ENCODE results near the gene IRF2BP2.

The IRF2BP2 gene

DNA sequence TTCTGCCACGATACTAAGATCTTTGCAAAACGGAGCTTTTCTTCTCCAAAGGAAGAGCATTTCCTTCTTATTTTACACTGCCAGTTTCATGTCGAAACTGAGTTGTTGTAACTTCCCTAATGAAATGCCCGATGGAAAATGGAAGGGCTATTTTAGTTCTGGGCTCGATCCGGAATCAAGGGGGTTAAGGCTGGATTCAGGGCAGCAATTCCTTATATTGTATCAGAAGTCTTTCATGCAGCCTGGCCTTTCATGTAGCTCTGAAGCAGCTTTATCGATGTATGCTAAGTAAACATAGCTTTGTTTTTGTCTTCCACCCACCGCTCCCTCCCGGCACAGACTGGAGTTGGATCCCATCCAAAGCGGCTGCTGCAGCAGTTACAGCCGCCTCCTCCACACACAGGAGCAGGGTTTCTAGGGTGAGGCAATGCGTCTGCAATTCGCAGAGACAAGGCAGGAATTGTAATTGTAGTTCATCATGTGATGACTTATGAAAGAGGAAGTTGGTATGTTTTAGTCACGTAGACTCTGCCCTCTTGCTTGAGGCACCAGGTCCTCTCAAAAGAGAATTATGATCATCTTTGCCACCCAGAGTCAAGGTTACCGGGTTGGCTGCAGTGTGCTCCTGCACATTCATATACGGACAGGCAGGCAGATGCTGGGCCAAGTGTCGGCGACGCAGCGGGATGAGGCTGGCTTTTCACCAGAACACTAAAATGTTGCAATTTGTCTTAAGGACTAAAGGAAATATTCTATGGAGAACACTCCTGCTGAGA, 2.6 kb upstream of the IRF2BP2 start:
- DNase-seq: peak; percentile 92

DNA sequence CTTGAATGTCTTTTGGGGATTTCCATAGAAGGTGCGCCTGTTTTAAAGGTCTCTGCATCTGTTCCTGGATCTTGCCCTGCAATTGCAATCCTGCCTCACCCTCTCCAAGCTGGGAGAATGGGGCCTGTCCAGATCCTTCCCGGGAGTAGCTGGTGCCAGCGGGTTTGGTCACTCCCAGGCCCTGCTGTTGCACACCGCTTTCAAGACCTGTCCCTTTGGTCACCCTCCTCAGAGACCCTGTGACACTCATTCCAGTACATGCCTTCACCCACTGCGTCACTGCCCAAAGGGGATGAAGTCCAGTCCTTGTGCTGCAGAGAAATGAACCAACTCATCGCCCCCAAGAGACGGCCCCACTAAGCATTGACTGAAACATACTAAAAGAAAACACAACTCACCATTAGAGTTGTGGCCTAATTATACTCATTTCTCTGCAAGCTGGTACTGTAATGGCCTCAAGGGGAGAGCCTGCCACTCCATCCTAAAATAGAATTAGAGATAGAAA, 1.9 kb upstream of the IRF2BP2 start:
- DNase-seq: no peak

DNA sequence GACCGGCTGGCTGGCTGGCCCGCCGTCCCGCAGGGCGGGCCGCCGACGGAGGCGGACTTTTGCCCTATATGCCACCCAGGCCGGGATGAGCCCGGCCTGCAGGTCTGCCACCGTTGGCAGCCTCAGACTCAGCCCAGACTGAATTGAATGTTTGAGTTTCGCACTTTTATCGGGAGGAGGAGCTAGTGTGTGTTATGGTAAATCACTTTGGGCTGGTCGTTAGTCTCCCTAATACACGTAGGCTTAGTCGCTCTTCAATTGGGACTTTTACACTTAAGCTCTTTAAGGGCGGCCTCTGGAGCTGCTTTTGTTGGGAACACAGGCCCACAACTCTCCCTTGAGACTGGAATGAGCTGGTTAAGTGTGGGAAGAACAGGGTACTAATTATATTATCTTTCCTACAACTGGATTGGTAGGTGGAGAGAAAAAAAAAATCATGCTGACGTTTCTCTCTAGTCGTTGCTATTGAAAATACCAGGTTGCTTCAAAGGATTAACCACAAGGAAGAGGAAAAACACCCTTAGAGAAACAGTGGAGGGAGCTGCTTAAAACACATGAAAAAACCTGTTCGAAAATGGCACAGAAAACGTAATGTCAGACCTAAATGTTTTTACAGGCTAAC, 1.4 kb upstream of the IRF2BP2 start:
- DNase-seq: peak; percentile 71

DNA sequence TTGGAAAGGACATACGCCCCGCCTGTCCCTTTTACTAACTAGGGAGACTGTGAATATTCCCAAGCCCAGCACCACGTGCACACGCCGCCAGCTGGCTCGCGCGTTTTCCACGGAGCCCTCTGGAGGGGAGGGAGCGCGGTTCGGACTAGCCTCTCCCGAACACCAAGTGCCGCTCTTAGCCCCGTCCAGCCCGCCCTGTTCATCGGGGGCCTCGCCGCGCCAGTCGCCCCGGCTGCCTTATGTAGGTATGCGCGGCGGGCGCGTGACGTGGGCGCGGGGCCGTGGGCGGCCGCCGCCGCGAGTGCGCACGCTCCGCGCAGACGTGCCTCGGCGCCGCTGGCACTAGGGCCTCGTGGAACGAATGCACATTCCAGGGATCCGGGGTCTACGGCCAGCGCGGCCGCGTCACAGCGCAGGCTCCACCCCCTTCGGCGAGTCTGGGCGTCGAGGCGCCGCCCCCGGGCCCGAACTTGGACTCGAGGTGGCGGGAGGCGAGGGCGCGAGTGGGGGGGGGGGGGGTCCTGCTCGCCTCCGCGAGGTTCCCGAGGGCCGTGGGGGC, 767 bp upstream of the IRF2BP2 start:
- peak; percentile 71 for DNase-seq

DNA sequence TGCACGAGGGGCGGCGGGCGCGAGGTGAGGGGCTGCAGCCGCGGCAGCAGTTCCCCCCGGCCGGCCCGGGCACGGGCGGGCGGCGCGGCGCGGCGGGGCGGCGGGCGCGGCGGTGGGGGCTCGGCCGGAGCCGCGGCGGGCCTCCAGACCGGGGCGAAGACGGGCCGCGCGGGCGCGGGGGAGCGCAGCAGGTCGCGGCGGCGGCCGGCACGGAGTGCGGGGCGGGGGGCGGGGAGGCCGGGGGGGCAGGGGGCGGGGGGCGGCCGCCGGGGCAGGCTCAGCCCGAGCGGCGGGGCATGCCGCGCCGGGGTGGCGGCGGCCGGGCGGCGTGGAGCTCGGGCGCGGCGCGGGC, 311 bp downstream of the IRF2BP2 start:
- no peak for DNase-seq

DNA sequence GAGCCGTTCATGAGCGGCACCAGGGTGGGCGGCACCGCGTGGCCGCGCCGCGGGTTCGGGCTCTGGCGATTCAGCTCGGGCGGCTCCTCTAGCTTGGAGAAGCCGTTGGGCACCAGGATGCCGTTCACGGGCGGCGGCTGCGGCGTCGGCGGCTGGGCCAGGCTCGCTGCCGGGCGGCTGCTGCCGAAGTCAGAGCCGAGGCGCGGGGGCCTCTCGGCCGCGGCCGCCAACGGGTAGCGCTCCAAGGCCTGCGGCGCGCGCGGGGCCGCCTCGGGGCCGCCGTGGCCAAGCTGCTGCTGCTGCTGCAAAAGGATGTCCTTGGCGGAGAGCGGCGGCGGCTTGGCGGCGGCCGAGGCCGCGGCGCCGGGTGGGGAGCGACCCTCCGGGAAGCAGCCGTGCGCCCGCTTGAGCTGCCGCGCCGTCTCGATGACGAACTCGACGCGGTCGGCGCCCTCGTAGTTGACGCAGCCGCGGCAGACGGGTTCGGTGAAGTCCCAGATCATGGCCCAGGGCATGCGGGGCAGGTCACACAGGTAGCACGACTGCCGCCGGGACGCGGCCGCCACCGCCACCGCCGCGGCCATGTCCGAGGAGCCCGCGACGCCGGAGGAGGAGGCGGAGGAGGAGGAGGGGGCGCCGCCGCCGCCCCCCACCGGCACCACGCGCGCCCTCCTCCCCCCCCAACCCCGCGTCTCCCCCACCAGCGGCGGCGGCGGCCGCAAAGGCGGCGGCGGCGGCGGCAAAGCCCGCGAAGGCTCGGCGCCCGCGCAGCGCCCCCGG, 877 bp downstream of the IRF2BP2 start:
- no peak for DNase-seq

DNA sequence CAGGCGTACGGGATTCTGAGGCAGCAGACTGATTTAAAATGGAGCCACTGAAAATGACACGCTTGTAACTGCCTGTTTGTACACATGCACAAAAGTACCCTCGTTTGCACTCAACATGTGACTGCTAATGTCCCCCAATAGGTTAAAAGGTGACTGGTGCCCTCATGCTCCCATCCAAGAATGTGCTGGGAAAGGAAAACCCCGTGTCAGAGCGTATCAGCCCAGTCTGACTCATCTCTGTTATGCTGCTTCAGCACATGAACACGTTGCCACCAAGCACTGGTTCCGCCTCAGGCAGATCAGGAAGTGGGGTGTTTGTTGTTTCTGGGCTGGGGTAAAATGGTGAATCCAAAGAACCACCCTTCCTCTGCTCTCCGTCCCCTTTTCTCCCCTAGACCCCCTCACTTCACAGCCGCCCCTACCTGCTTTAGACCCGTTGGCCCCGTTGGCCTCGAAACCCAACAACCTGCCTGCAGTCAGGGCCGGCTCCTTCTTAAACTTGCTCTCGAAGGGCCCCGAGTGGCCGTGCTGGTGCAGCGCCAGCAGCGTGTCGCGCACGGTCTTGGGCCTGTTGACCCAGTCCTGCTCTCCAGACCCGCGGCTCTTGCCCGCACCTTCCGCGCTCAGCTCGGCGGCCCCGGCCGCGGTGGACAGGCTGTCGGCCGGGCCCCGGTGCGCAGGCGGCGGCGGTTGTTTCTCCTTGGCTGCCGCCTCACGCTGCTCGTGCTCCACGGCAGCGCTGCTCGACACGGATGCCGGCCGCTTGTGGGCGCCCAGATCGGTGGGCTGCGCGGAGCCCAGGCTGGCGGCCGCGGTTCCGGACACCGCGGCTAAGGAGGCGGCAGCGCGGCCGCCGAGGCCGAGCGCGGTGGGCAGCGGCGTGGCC, 1.7 kb downstream of the IRF2BP2 start:
- peak; percentile 67 for DNase-seq

DNA sequence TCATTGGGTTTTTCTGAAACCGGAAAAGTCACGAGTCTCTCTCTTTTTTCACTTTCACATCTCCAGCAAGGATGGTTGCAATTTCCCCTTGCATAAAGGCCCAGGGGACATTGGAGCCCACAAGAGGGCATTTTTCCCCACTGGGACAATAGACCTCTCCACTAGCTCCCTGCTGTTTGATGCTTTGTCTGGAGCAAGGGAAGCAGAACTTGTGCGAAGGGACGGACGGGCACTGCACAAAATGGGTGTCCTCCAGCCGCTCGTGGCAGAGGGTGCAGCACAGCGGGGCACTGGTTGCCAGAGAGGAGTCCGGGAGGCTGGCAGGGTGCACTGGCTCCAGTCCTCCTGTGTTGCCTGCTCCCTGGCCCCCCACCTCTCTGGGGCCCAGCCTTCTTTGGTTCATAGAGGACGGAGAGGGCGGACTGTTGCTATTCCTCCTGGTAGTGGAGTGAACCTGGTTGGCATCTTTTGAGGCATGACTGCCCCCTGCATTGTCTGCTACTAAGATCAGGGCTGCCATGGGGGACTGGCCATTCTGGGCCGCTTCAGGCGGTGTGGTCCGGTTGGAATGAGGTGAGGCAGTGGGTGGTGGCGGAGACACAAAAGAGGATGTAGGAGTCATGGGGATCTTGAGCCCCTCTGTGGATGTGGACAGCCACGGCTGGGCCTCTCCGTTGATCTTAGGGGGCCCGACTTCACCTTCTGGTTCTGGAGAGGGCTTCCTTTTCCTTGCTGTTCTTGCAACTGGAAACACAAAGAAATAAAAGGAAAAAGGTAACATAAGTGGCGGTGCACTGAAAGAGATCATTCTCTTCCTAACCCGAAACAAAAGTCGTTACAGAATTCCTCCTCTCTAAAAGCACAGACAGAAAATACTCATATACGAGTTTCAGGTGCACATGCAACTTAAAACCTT, 2.6 kb downstream of the IRF2BP2 start:
- peak; percentile 35 for DNase-seq

DNA sequence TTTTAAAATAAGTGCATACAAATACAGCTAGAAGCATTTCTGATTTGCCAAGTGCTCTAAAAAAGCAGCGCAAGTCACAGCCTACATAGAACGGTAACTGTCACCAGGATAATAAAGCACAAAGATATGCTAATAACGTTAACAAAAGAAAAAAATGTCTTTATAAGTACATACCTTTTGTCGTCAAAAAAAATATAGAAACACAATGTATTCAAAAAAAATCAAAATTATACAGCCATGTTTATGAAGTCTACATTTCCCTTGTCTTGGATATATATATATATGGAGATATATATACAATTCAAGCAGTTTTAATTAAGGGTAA, 3.2 kb downstream of the IRF2BP2 start:
- DNase-seq: no peak

DNA sequence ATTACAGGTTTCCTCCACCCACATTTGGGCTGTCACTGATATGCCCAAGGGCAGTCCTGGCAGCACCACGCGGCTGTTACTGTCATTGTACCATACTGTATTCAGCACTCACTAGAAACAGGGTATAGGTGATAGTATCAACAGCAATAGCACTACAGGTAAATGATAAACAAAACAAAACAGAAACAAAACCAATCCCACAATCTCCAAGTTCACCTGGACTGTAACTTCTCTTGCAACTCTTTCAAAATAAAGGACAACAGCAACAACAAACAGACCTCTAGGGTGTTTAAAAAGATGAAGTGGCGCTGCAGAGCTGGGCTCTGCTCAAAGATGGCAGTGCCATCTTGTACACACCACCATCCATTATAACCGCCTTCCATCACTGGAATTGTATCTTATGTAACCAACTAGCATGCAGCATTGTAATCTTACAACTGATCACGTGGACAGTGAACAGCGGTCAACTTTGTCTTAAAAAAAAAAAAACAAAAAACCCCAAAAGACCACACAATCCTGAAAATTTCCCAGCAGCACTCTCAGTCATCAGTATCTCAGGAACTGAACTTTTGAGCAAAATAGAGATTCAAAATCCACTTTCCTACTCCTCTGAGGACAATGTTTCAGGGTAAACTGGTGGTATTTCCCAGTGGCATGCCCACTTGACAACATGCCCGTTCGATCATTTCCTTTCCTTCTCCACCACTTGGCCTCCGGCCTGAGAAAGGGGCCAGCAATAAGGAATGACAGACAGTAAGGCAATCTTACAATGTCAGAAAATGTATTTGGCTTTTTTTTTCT, 3.8 kb downstream of the IRF2BP2 start:
- DNase-seq: peak; percentile 35

DNA sequence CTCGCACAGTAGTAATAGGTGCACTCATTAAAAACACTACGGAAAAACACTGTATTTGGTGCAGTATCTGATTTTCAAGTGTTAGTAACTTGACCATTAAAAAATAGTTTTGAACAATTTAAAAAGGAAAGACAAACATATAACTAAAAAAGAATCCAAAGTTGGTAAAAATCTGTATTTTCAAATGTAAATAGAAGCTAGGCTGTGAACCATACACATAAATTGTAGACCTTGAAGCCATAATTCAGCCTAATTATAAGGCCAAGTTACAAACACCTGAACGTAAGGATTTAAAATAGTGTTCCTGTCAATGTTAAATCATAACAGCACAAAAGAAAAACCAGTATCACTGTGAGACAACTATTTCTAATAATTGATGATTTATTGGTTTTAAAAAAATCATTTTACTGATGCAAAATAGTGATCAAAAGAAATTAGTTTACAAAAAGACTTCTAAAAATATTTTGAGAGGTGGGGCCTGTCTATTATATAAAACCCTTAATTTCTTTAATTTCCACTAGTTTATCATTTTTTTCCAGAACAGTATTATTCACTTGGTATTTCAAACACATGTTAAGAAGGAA, 4.5 kb downstream of the IRF2BP2 start:
- no peak for DNase-seq

DNA sequence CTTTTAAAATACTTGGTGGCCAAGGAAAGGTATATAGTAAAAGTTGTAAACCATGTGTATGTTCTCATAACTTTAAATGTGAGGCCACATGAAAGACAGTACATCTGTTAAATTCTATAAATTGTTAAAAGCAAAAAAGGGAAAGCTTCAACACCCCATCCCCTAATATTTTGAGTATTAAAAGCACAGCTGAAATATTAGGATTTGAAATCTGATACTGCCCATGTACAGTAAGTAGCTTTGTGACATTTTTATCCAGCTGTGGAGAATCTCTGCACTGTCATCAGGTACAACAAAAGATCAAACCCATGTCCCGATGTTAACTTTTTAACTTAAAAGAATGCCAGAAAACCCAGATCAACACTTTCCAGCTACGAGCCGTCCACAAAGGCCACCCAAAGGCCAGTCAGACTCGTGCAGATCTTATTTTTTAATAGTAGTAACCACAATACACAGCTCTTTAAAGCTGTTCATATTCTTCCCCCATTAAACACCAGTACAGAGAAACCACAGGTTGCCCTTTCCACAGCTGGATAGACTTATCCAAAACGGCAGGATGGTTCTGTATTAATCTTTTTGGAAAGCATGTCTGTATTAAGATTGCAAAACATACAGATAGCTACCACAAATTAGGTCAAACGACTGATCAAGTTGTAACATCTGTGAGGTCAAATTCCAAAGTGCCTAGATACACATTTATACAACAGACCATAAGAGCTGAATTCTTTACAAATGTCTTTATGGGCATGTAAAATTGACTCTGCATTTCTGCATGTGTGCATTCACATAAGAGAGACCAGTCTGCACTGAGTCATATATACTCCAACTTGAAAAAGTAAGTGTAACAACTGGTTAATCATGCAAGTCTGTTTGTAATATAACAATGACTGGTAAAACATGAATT, 5.2 kb downstream of the IRF2BP2 start:
- no peak for DNase-seq

DNA sequence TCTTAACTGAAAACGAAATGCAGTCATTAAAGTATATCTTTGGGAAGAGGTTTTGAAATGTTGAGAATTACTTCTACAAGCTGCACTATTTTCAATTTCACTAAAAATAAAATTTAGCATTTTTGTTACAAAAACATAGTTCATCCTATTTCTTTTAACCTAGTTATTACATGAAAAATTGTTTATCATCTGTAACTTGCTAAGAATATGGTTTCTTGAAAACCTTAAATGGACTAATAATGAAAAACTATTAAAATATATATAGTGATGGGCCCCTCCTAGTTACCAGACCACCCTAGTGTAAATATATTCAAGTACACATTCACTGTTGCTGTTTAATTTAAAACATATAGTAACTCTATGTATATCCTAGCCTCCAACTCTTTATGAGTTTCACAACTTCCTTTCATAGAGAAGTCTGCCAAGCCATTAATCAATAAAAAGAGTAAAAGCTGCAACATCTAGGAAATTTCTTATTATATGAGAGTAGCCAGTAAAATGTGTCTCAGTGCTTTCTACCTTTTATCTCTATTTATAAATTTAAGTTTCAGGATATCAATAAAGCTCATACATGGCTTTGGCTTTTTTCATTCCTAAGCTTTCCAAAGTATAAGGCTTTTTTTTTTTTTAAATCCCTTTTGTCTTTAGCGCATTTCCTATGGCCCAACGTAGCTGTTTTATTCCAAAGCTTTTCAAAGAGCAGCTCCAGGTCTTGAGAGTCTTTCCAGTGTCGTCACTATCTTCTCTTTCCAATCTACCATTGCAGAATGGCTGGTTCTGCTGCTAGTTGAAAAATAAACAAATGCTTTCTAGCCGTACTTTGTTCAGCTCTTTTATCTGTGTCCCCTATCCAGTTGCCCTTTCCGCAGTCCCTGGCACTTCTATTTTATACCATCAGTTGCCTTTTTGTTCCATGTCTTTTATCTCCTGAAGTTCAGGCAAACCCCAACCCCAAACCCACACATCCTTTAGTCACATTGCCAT, 6.5 kb downstream of the IRF2BP2 start:
- peak; percentile 39 for DNase-seq

DNA sequence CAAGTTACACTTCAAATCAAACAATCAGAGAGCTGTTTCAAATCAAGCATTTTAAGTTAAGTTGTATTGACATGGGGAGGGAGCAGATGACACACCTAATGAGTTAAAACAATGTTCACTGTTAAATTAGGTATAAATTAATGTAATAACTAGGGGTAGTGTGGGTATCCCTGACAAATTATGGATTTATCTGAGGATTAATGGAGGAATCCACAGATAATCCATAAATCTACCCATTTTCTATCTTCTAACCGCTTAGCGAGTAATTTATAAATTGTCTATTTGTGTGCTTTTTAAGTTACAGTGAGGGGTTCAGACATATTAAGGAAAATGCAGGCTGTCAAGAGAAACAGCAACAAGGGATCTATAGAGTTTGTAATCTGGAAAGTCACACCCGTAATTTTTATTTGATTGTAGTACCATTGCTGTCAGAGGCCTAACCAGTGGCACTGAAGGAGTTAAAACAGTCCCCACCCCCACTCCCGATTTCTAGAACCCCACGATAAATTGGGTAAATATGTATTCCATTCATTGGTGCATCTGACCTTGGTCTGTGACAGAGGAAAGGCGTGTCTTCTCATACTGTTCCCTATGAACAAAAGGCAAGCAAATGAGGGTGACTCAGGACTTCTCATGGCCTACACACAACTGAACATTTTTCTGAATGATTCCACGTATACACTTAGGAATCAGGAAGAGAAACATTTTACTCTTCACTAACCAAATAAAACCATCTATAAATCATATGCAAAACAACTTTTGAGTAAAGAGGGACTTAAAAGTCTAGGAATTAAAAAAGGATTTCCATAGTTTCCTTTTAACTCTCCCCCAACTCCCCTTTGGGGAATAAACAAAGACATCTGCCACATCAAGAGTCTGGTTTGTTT, 7.4 kb downstream of the IRF2BP2 start:
- peak; percentile 45 for DNase-seq

DNA sequence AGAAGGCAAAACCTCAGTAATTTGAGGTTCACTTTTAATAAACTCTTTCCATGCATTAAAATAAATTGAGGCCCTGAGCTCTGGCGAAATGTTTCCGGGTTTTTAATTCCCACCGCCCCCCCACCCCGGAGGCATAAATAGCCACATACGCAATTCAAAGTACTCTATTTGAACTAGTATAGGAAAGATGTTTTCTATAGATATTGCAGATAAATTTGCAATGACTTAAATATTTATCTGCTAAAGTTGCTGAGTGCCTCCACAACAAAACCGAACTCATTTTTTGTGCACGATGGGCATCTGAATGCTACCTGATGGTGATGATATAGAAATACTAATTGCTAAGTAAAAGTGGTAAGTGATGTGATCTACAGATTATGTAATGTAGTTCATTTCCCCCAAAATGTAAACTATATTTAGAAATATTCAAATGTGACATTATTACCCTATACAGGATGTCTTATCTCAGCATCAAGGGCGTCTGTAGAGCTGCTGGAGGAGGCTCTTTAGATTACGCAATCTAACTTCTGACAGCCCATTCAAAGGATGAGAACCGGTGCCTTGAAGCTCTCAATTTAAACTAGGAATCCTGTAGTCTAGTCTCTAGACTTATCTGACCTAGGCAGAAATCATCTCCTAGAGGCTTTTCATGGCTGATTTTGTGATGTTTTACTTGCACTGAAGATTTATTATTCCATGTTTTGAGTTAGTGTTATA, 8.5 kb downstream of the IRF2BP2 start:
- DNase-seq: no peak

All from NCI-H748 treated with DMSO at 0.1 percent for 48 hours (cell line).